Stimulated activated CD8-positive, alpha-beta memory T cell treated with anti-CD3 and anti-CD28 coated beads, Interleukin-12 subunit alpha, Interleukin-12 subunit beta, amount 100 ng/mL, for 4 hours (primary cell): ENCODE measurements around the gene STK31.
"Not testable (repeated sequence)": the region's sequence is repeated elsewhere in the genome, so short reads cannot be mapped to it uniquely, and the experiment has no call there.

Source experiments
- DNase-seq: peaks from one replicate; pipeline ENCODE4 v3.0.0-alpha.2; 2020; ENCODE audit warnings: low read depth

STK31 gene

DNA sequence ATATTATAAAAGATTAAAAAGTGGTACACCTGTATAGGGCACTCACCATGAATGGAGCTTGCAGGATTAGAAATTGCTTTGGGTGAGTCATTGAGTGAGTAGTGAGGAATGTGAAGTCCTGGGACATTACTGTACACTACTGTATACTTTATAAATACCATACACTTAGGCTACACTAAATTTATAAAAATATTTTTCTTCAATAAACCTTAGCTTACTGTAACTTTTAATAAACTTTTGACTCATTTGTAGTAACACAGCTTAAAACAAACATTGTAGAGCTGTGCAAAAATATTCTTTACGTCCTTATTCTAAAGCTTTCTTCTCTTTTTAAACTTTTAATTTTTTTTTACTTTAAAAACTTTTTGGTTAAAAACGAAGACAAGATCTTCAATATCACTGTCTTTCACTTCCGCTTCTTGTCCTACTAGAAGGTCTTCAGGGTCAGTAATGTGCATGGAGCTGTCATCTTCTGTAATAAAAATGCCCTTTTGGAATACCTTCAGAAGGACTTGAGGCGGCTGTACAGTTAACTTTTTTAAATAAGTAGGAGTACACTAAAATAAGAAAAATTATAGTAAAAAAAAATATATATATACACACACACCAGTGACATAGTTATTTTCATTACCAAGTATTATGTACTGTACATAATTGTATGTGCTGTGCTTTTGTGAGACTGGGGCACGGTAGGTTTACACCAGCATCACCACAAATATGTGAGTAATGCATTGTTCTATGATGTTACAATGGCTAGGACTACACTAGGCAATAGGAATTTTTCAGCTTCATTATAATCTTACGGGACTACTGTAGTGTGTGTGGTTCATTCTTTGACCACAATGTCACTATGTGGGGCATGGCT is 3.5 kb downstream of the STK31 start:
- no peak for DNase-seq

DNA sequence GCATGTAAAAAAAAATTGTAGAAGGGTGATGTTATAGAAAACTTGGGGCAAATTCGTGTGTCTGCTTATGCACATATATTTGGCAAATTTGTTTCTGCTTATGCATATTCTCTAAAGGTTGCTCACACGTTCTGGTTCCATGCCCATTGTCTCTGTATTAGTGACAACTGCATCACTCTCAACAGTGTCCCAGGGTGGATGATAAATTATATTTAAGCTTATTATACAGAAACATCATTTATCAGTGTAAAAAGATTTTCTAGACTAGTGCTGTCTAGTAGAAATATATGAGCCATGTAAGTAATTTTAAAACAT is 4.1 kb downstream of the STK31 start:
- DNase-seq = no peak

GRCh38 chr7:23714579-23714978 is 4.6 kb downstream of the STK31 start:
- no peak for DNase-seq

GRCh38 chr7:23715099-23715498 is 5.1 kb downstream of the STK31 start:
- DNase-seq = no peak

DNA sequence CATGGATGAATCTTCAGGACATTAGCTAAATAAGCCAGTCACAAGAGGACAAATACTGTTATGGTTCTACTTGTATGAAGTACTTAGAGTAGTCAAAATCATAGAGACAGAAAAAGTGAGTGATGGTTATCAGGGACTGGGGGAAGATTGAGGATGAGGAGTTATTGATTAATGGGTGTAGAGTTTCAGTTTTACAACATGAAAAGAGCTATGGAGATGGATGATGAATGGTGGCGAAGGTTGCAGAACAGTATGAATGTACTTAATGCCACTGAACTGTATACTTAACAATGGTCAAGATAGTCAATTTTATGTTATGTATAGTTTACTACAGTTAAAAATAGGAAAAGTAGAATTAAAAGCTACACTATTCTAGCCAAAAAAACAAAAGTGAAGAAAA is 7.8 kb downstream of the STK31 start:
- no peak for DNase-seq

GRCh38 chr7:23721456-23721855 is 11.4 kb downstream of the STK31 start:
- DNase-seq = no peak

DNA sequence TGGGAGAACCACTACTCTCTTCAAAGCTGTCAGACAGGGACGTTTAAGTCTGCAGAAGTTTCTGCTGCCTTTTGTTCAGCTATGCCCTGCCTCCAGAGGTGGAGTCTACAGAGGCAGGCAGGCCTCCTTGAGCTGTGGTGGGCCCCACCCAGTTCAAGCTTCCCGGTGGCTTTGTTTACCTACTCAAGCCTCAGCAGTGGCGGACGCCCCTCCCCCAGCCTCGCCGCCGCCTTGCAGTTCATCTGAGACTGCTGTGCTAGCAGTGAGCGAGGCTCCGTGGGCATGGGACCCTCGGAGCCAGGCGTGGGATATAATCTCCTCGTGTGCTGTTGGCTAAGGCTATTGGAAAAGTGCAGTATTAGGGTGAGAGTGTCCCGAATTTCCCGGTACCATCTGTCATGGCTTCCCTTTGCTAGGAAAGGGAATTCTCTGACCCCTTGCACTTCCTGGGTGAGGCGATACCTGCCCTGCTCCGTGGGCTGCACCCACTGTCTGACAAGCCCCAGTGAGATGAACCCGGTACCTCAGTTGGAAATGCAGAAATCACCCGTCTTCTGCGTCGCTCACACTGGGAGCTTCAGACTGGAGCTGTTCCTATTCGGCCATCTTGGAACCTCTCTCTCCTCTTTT is 12.7 kb downstream of the STK31 start:
- not testable (repeated sequence) for DNase-seq

DNA sequence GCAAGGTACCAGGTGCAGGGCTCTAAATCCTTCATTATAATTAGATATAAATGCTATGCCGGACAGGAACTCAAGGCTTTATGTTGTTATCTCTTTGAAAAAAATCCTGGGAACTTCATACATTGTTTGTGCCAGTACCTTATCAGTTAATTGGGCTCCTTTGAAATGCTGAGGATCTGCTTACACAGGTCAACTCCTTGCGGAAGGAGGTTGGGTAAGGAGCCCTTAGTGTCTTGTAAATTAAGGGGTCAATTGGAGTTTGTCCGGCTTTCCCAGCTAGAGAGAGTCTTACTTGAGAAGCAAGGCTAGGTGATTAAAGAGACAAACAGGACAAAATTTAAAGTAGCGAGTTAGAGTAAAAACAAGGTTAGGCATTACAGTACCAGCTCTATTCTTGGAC is 14.1 kb downstream of the STK31 start:
- DNase-seq = not testable (repeated sequence)

GRCh38 chr7:23742051-23742450 is 32.0 kb downstream of the STK31 start:
- DNase-seq = no peak

DNA sequence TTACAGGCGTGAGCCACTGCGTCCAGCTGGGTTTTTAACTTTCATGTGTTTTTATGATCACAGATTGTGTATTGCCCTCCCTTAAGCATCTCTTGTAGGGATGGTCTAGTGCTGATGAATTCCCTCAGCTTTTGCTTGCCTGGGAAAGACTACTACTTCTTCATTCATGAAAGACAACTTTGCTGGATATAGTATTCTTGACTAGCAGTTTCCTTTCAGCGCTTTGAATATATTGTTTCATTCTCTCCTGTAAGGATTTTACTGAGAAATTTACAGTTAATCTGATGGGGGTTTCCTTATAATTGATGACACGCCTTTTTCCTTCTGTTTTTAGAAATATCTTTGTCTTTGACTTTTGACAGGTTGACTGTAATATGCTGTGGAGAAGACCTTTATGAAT is 33.2 kb downstream of the STK31 start:
- DNase-seq = no peak

DNA sequence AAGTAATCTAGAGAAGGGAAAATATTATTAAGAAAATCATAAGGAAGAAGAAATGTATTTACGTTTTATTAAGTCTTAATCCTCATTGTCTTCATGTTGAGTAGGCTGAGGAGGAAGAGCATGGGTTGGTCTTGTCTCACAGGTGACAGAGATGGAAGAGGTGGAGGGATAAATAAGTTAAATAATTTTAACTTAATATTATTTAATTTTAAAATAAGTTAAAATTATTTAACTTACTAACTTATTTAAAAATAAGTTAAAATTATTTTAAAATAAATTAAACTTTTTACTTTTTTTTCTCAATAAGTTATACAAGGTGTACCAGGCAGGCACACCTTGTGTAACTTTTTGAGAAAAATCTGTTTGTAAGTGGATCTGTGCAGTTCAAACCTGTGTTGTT is 36.6 kb downstream of the STK31 start:
- DNase-seq = no peak

GRCh38 chr7:23751852-23752251 is 41.8 kb downstream of the STK31 start:
- DNase-seq = no peak

DNA sequence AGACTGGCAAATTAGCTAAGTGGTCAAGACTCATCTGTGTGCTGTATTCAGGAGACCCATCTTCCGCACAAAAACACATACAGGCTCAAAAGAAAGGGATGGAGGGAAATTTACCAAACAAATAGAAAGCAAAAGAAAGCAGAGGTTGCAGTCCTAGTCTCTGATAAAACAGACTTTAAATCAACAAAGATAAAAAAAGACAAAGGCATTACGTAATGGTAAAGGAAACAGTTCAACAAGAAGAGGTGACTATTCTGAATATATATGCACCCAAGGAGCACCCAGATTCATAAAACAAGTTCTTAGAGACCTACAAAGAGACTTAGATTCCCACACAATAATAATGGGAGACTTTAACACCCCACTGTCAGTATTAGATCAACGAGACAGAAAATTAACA is 48.8 kb downstream of the STK31 start:
- not testable (repeated sequence) for DNase-seq

DNA sequence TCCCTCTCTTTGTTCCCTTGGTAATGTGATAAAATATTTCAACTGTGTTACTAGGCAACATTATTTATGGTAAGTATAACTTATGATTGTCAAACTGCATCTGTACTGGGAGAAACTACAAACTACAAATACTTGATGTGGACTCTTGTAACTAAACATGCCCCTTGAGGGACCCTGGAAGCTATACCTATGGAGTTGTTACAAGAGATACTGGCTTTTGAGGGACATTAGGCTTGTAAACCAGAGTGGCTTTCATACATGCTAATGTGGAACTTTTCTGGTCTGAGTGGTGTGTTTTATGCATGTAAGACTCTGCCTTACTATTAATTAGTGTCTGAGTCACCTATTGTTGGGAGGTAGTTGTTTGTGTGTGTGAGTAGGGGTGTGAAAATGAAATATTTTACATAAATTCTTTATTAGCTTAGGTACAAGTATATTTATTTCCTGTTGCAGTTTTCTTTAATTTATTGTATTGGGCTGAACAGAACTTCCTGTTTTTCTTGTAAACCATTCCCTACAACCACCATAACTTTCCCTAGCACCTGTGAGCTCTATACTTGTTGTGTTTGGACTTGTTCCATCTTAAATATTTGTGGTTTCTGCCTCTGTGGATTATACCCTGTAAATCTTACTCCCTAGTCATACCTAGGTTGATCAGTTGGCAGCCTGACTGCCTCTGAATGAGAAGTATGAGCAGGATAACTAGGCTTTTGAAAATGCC is 49.8 kb downstream of the STK31 start:
- DNase-seq = no peak

GRCh38 chr7:23765943-23766342 is 55.9 kb downstream of the STK31 start:
- DNase-seq = no peak

- DNase-seq = no peak
Measured at GRCh38 chr7:23767514-23767913, 57.5 kb downstream of the STK31 start.

DNA sequence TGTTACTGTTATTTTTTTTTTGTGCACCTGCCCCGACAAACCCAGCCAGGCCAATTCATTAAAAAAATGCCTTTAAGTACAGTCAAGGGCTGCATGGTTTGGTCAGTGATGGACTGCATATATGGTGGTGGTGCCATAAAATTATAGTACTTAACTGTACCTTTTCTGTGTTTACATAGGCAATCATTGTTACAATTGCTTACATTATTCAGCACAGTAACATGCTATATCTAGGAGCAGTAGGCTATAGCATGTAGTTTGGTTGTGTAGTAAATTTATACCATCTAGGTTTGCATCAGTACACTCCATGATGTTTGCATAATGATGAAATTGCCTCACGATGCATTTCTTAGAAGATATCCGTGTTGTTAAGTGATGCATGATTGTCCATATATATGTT is 58.0 kb downstream of the STK31 start:
- DNase-seq = no peak

DNA sequence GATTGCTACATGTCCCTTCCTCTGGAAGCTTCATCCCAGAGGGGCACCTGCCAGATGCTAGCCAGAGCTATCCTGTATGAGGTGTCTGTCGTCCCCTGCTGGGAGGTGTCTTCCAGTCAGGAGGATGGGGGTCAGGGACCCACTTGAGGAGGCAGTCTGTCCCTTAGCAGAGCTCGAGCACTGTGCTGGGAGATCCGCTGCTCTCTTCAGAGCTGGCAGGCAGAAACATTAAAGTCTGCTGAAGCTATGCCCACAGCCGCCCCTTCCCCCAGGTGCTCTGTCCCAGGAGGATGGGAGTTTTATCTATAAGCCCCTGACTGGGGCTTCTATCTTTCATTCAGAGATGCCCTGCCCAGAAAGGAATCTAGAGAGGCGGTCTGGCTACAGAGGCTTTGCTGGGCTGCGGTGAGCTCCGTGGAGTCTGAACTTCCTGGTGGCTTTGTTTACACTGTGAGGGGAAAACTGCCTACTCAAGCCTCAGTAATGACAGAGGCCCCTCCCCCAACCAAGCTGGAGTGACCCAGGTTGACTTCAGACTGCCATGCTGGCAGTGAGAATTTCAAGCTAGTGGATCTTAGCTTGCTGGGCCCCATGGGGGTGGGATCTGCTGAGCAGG is 69.3 kb downstream of the STK31 start:
- not testable (repeated sequence) for DNase-seq

DNA sequence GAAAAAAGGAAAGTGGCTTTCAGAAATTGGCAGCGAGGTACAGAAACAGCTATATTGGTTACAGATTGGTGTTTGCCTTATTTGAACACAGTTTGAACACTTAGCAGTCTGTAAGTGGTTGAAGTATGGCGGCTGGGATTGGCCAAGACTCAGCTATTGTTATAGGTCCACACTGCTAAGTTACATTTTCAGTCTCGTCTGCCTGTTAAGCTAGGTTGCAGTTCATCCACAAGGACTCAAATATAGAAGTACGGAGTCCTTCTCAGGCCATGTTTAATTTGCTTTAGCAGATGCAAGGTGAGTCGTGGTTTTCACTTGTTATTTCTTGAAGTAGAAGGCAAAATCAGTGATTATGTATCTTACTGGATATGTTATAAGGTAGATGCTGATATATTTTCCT is 73.1 kb downstream of the STK31 start:
- DNase-seq = no peak

- no peak for DNase-seq
Measured at GRCh38 chr7:23787272-23787671, 77.3 kb downstream of the STK31 start.

- no peak for DNase-seq
Measured at GRCh38 chr7:23788843-23789242, 78.8 kb downstream of the STK31 start.

DNA sequence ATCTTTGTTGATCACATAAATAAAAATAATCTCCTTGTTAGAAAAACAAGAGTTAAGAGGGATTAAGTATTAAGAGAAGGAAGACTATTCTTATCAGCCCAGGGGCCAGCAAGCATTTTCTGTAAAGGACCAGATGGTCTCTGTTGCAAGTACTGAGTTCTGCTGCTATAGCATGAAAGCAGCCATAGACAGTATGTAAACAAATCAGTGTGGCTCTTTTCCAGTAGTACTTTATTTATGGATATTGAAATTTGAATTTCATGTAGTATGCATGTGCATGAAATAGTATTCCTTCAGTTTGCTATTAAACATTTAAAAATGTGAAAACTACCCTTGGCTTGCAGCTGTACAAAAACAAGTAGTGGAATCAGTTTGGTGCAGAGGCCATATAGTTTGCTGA is 81.7 kb downstream of the STK31 start:
- no peak for DNase-seq
